Endothelial cell of umbilical vein (primary cell): ENCODE data around the gene RNASE8. TPM values are rescaled to one million over a fixed set of nuclear protein-coding genes. Genes with fewer than 3 reads are reported as not detected.

Source experiments
- BruUV-seq: library from RNA; stranded (reverse); fragments of 400-500 nt; replicated peaks from 2 replicates; lab custom pipeline; 2021; lab: Mats Ljungman, UMichigan
- CTCF ChIA-PET: fragments of 300-600, 350-600 bp; sonication (Branson Sonifier 250); formaldehyde crosslinking; loops from one replicate; lab custom pipeline; 2021; ENCODE audit warnings: antibody characterized with exemption, inconsistent platforms; lab: Charles Lee
- POLR2A ChIA-PET: fragments of 300-600, 350-600 bp; sonication (Branson Sonifier 250); formaldehyde crosslinking; loops from one replicate; lab custom pipeline; 2021; ENCODE audit warnings: antibody characterized with exemption, inconsistent platforms; lab: Charles Lee
- DNase-seq: peaks from one replicate; pipeline ENCODE4 v3.0.0-alpha.2; 2011; ENCODE audit warnings: low read depth, low spot score
- FAIRE-seq: peaks from 2 replicates; lab custom pipeline; 2011; peaks lifted over from hg19 to GRCh38; lab: Jason Lieb, UNC
- H2AFZ ChIP-seq: 2 replicates; pipeline ENCODE4 v1.6.0; 2012; ENCODE audit warnings: low read depth, low read length, control low read depth, inconsistent platforms
- H3K27ac ChIP-seq: 2 replicates; pipeline ENCODE4 v1.5.1; 2011; ENCODE audit warnings: low read depth, mild to moderate bottlenecking, control low read depth, low read length, moderate library complexity; ENCODE audit not compliant: insufficient read depth
- H3K27me3 ChIP-seq, 2 experiments: 2 replicates each; pipeline versions ENCODE4 v1.6.0 to v1.6.1; 2011; ENCODE audit warnings: low read length in 2 of 2, mixed read lengths in 1 of 2; ENCODE audit not compliant: control insufficient read depth in 2 of 2, insufficient read depth in 2 of 2
- H3K36me3 ChIP-seq, 2 experiments: 2 replicates in 1 of 2; 3 replicates in 1 of 2; pipeline ENCODE4 v1.5.1; 2011; ENCODE audit warnings: low read length in 2 of 2, mild to moderate bottlenecking in 1 of 2, moderate library complexity in 1 of 2; ENCODE audit not compliant: control insufficient read depth in 2 of 2, insufficient read depth in 2 of 2; ENCODE audit errors: extremely low read depth in 1 of 2
- H3K4me1 ChIP-seq: 3 replicates; pipeline ENCODE4 v1.5.1; 2011; ENCODE audit warnings: mild to moderate bottlenecking, low read length; ENCODE audit not compliant: control insufficient read depth, insufficient read depth; ENCODE audit errors: extremely low read depth
- H3K4me2 ChIP-seq: 2 replicates; pipeline ENCODE4 v1.6.1; 2011; ENCODE audit warnings: low read length, control low read depth, mixed read lengths; ENCODE audit not compliant: insufficient read depth
- H3K4me3 ChIP-seq, 3 experiments: fragments of 200-600 bp in 1 of 3; sonication (generic), shearing (Covaris generic) in 1 of 3; replicated peaks in 1 of 3; 2 replicates each; pipeline ENCODE4 v1.5.1; 2011 to 2016; ENCODE audit warnings: control low read depth in 3 of 3, low read length in 3 of 3, mild to moderate bottlenecking in 2 of 3, inconsistent platforms in 1 of 3, low read depth in 1 of 3, moderate library complexity in 1 of 3; ENCODE audit not compliant: insufficient read depth in 1 of 3
- H3K79me2 ChIP-seq: 2 replicates; pipeline ENCODE4 v1.6.0; 2012; ENCODE audit warnings: low read length, inconsistent platforms; ENCODE audit not compliant: control insufficient read depth, insufficient read depth
- H3K9ac ChIP-seq: replicated peaks from 2 replicates; pipeline ENCODE3; 2011; ENCODE audit warnings: low read length, control low read depth; ENCODE audit not compliant: insufficient read depth; ENCODE audit errors: extremely low read depth
- H3K9me1 ChIP-seq: replicated peaks from 3 replicates; pipeline ENCODE4 v1.6.0; 2011; ENCODE audit warnings: mild to moderate bottlenecking, low read length; ENCODE audit not compliant: control insufficient read depth, insufficient read depth; ENCODE audit errors: extremely low read depth
- H3K9me3 ChIP-seq: replicated peaks from 2 replicates; pipeline ENCODE4 v1.5.1; 2012; ENCODE audit warnings: low read length, inconsistent platforms; ENCODE audit not compliant: control insufficient read depth, insufficient read depth
- H4K20me1 ChIP-seq: replicated peaks from 2 replicates; pipeline ENCODE3; 2011; ENCODE audit warnings: mild to moderate bottlenecking, low read length; ENCODE audit not compliant: control insufficient read depth, insufficient read depth; ENCODE audit errors: extremely low read depth
- CTCF ChIP-seq, 2 donors: IDR thresholded peaks; 1 replicate in 1 of 2; 2 replicates in 1 of 2; pipeline ENCODE4 v1.5.1; 2011; ENCODE audit warnings: low read length in 2 of 2, mild to moderate bottlenecking in 2 of 2, moderate library complexity in 2 of 2, control low read depth in 1 of 2, inconsistent platforms in 1 of 2, low read depth in 1 of 2; ENCODE audit not compliant: insufficient read depth in 1 of 2; ENCODE audit errors: extremely low read depth in 1 of 2
- EZH2 ChIP-seq: IDR thresholded peaks from 2 replicates; pipeline ENCODE4 v1.6.1; 2012; ENCODE audit warnings: borderline replicate concordance, low read depth, mild to moderate bottlenecking, moderate library complexity, low read length, inconsistent platforms; ENCODE audit not compliant: severe bottlenecking
- FOS ChIP-seq: IDR thresholded peaks from 2 replicates; pipeline ENCODE4 v1.6.1; 2011; ENCODE audit warnings: mild to moderate bottlenecking, low read length, moderate library complexity, borderline replicate concordance; ENCODE audit not compliant: insufficient read depth
- GATA2 ChIP-seq: IDR thresholded peaks from 2 replicates; pipeline ENCODE4 v1.7.0; 2011; ENCODE audit warnings: low read depth, mild to moderate bottlenecking, moderate library complexity, mixed read lengths, low read length; ENCODE audit not compliant: insufficient read length, insufficient read depth
- JUN ChIP-seq: IDR thresholded peaks from 2 replicates; pipeline ENCODE4 v1.6.1; 2011; ENCODE audit warnings: borderline replicate concordance, low read depth; ENCODE audit not compliant: insufficient read length, insufficient read depth
- MAX ChIP-seq: IDR thresholded peaks from 2 replicates; pipeline ENCODE4 v1.6.1; 2011; ENCODE audit not compliant: insufficient read depth, insufficient read length
- MYC ChIP-seq: IDR thresholded peaks from one replicate; pipeline ENCODE4 v1.6.1; 2011; ENCODE audit warnings: mild to moderate bottlenecking, low read depth, low read length
- POLR2A ChIP-seq: IDR thresholded peaks from 2 replicates; pipeline ENCODE4 v1.6.1; 2012; ENCODE audit warnings: low read depth, mild to moderate bottlenecking, control low read depth, low read length
- POLR2AphosphoS5 ChIP-seq: IDR thresholded peaks from 2 replicates; pipeline ENCODE4 v1.6.1; 2012; ENCODE audit warnings: low read depth, mild to moderate bottlenecking, control low read depth, low read length, moderate library complexity; ENCODE audit not compliant: insufficient read depth
- dilution Hi-C: fragments of 300-500 bp; cut with MboI; formaldehyde crosslinking; loops from one replicate; pipeline ENCODE4 v1.15.0; 2019; ENCODE audit warnings: low sequenced_read_pairs; ENCODE audit not compliant: extremely low pct_ligation_motif_present
- intact Hi-C: fragments of 100-400 bp; cut with micrococcal nuclease; formaldehyde crosslinking; loops from one replicate; pipeline ENCODE4 v1.10.0; 2022
- polyA plus RNA-seq, 4 experiments: library from polyadenylated mRNA; depleted of rRNA in 3 of 4; stranded (reverse) in 3 of 4; unstranded in 1 of 4; fragments of >200 nt; gene quantifications; 2 replicates each; pipeline versions ENCODE4 v1.2.1 to v1.2.3, GENCODE V29; 2011 to 2012; ENCODE audit warnings: missing spikeins in 1 of 4
- total RNA-seq: library from RNA; stranded (reverse); gene quantifications from 2 replicates; pipeline ENCODE4 v1.2.3, GENCODE V29; 2021

RNASE8 gene
- total and polyA plus RNA-seq, 2 donors (not counting 3 experiments of a cell fraction or from before 2014, with no cell fraction given): not detected

- intact Hi-C loops (no loop called here), dilution Hi-C loops (no loop called here)
- Histone ChIP-seq H2AFZ (no peak overlapping the region), H3K4me1 (no peaks in the 10 kb centered on the region), H3K9me3 (no peaks in the 10 kb centered on the region), H3K9me1 (no peaks in the 10 kb centered on the region), H3K9ac (no peak overlapping the region), H3K79me2 (no peaks in the 10 kb centered on the region), H3K4me3 (no peak overlapping the region), H3K27ac (no peak overlapping the region), H4K20me1 (no peaks in the 10 kb centered on the region), H3K27me3 (peaks cover 23 to 24% of the 10 kb centered on the region in 2 experiments), H3K36me3 (no peaks in the 10 kb centered on the region), H3K4me2 (no peak overlapping the region)
- CTCF ChIA-PET: interaction anchor here (1.1 to 3.3 kb wide), 4 partner anchors 18 to 56 kb away, joined by 3 to 19 read pairs (median 7); no protein-coding TSS in a partner anchor
- BruUV-seq: no TSS peak
- no peak for TF ChIP-seq JUN
- no peak for DNase-seq
- no peak for FAIRE-seq
- POLR2A ChIA-PET: no interaction called here
Measured at GRCh38 chr14:21048638-21049037, 9.0 kb upstream of the RNASE8 start.

- intact Hi-C loops: no loop called here
- H3K9me1 ChIP-seq: no peaks in the 10 kb centered on the region
- H3K36me3 ChIP-seq: no peaks in the 10 kb centered on the region
- H3K4me2 ChIP-seq: no peak overlapping the region
- DNase-seq: no peak
- dilution Hi-C loops: no loop called here
- no peak overlapping the region for H3K4me3 ChIP-seq
- BruUV-seq: no TSS peak
- ChIA-PET CTCF (interaction anchor here (1.1 to 3.3 kb wide), 2 partner anchors 34 to 55 kb away, joined by 3 to 19 read pairs; no protein-coding TSS in a partner anchor), POLR2A (no interaction called here)
- H2AFZ ChIP-seq: no peak overlapping the region
- FAIRE-seq: no peak
- H3K27me3 ChIP-seq: peaks cover 24 to 25% of the 10 kb centered on the region in 2 experiments
- H3K4me1 ChIP-seq: no peaks in the 10 kb centered on the region
- H3K79me2 ChIP-seq: no peaks in the 10 kb centered on the region
- no peak overlapping the region for H3K9ac ChIP-seq
- no peaks in the 10 kb centered on the region for H4K20me1 ChIP-seq
- TF ChIP-seq EZH2: no peak
- TF ChIP-seq MAX: no peak
- no peak for TF ChIP-seq GATA2
- TF ChIP-seq MYC: no peak
- no peak for TF ChIP-seq CTCF (IDR thresholded peaks at IDR 0.05; ENCODE audit: extremely low read depth in 1 of 2, insufficient read depth in 1 of 2, low read depth in 1 of 2, low read length in 2 of 2)
- TF ChIP-seq POLR2A: no peak
- no peak for TF ChIP-seq FOS
- TF ChIP-seq POLR2AphosphoS5: no peak
- no peak overlapping the region for H3K27ac ChIP-seq
- H3K9me3 ChIP-seq: no peaks in the 10 kb centered on the region
Measured at GRCh38 chr14:21049271-21049673, 8.3 kb upstream of the RNASE8 start.
